T-helper 2 cell (primary cell): ENCODE data around the gene GJD3.
A peak's percentile ranks its signal among the peaks of the same experiment; 100 is the strongest.
"Not testable (repeated sequence)": the region's sequence is repeated elsewhere in the genome, so short reads cannot be mapped to it uniquely, and the experiment has no call there.

ENCODE experiments used
- DNase-seq, 5 experiments: peaks; one replicate each; pipeline versions ENCODE4 v3.0.0 to v3.0.0-alpha.2; 2012 to 2022
- total RNA-seq, 2 donors: gene quantifications; one replicate each; lab custom pipeline; 2026; lab: John Stamatoyannopoulos, UW

GJD3 gene
- 0 reads per million in 2 donors for total RNA-seq

- DNase-seq = no peak
Observed at GRCh38 chr17:40364121-40364861, at the start of gene GJD3. Gene GJD3, minus strand, starts transcription at chr17:40364737. Its CDS starts 922 bp downstream, at chr17:40363815.

GRCh38 chr17:40414312-40414711 is 49.8 kb upstream of the GJD3 start:
- DNase-seq = not testable (repeated sequence)

GRCh38 chr17:40412880-40413279 is 48.3 kb upstream of the GJD3 start:
- DNase-seq = no peak

GRCh38 chr17:40411821-40412220 is 47.3 kb upstream of the GJD3 start:
- DNase-seq = no peak

- DNase-seq = no peak
Observed at GRCh38 chr17:40410082-40410481, 45.5 kb upstream of the GJD3 start.

- not testable (repeated sequence) for DNase-seq
Observed at GRCh38 chr17:40409540-40409939, 45.0 kb upstream of the GJD3 start.

- DNase-seq = no peak
Observed at GRCh38 chr17:40407460-40407859, 42.9 kb upstream of the GJD3 start.

- DNase-seq = no peak
Observed at GRCh38 chr17:40404003-40404402, 39.5 kb upstream of the GJD3 start.

GRCh38 chr17:40402668-40403067 is 38.1 kb upstream of the GJD3 start:
- peak in 1 of 5 experiments; percentile 50 for DNase-seq

- peak in 2 of 5 experiments; percentile 23 to 62 for DNase-seq
Observed at GRCh38 chr17:40399185-40399584, 34.6 kb upstream of the GJD3 start.

- DNase-seq = not testable (repeated sequence)
Observed at GRCh38 chr17:40386555-40386954, 22.0 kb upstream of the GJD3 start.

GRCh38 chr17:40382251-40382650 is 17.7 kb upstream of the GJD3 start:
- no peak for DNase-seq

GRCh38 chr17:40378966-40379365 is 14.4 kb upstream of the GJD3 start:
- DNase-seq = no peak

GRCh38 chr17:40377832-40378231 is 13.3 kb upstream of the GJD3 start:
- DNase-seq = no peak

GRCh38 chr17:40376541-40376940 is 12.0 kb upstream of the GJD3 start:
- not testable (repeated sequence) for DNase-seq

- not testable (repeated sequence) for DNase-seq
Observed at GRCh38 chr17:40375786-40376185, 11.2 kb upstream of the GJD3 start.

- DNase-seq = no peak
Observed at GRCh38 chr17:40374821-40375498, 10.4 kb upstream of the GJD3 start.

GRCh38 chr17:40373999-40374398 is 9.5 kb upstream of the GJD3 start:
- DNase-seq = no peak

- DNase-seq = no peak
Observed at GRCh38 chr17:40373324-40373723, 8.8 kb upstream of the GJD3 start.

GRCh38 chr17:40372644-40373043 is 8.1 kb upstream of the GJD3 start:
- not testable (repeated sequence) for DNase-seq

GRCh38 chr17:40372031-40372430 is 7.5 kb upstream of the GJD3 start:
- no peak for DNase-seq

- peak in 2 of 5 experiments; percentile 38 to 71 for DNase-seq
Observed at GRCh38 chr17:40371261-40371929, 6.9 kb upstream of the GJD3 start.

- no peak for DNase-seq
Observed at GRCh38 chr17:40369923-40370322, 5.4 kb upstream of the GJD3 start.

GRCh38 chr17:40367728-40368127 is 3.2 kb upstream of the GJD3 start:
- not testable (repeated sequence) for DNase-seq
